AG08395 (cell line): ENCODE results near the gene POU2F1.

Experiments
- DNase-seq: peaks from one replicate; pipeline ENCODE4 v3.0.0; 2012; ENCODE audit warnings: mixed read lengths, low spot score

The POU2F1 gene

DNA sequence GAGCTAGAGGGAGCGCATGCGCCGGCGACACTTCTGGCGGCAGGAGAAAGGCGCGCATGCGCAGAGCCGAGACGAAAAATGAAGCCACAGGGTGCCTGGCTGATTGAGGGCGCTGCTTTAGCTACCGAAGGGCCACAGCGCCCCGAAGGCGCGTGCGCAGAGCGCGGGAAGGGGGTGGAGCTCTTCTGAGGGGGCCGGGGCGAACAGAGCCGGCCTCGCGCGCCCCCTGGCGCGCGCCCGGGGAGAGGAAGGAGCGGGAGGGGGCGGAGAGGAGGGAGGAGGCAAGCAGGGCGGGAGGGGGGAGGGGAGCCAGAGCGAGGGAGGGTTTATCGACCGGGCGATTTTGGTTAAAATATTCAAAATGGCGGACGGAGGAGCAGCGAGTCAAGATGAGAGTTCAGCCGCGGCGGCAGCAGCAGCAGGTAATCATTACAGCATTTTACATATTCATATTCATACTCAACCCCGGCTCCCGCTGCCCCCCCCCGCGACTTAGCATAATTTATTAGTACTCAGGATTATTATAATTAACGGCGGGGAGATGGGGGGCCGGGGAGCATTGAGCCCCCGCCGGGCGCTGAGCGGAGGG, at the start of gene POU2F1:
POU2F1 (plus strand) TSS at position 350 of the 589 bp plus-strand sequence; CDS start at position 362, 12 bp downstream.
- peak; percentile 98 for DNase-seq

DNA sequence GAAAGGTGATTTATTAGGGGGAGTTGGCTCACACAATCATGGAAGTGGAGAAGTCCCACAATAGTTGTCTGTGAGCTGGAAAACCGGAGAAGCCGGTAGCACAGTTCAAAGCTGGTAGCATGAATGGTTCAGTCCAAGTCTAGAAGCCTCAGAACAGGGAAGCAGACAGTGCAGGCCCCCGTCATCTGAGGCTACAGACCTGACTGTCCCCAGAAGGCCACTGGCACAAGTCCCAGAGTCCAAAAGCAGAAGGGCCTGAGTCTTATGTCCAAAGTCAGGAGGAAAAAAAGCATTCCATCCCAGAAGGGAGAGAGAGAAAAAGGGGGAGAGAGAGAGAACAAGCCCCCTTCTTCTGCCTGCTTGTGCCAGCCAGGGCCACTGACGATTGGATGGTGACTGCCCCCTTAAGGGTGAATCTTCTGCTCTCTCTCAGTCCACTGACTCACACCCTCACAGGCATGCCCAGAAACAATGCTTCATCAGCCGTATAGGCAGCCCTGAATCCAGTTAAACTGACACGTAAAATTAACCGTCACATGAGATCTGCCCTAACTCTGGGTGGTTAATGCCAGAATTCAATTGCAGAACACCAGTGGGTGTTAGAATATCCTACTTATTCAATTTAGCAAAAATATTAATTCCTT, 49.3 kb upstream of the POU2F1 start:
- no peak for DNase-seq

DNA sequence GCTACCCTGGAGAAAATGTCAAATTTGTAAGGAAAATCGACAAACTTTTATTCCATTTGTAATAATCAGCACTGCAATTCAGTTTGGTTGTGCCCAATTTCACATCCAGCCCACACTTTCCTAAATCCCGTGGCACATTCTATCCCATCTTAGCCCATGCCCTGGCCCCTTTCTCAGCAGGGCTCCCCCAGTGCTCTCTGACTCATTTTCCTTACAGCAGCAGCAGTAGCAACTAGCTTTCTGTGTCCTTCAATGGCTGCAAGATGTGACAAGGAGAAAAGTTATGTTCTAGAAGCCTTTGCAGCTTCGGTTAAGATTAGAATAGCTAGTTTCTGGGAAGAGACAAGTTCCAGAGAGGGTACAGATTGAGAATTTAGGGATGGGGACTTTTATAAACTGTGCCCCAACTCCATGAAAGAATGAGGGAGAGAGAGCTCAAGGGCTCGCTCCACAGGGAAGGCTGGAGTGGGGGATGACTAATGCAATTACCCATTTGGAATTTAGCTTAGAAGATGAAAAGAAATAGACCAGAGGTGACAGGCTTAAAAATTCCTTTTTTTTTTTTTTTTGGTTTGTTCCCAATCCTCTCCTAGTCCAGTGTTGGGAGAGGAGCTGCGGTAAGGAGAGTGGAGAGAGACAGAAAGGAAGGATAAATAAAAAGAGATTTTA, 47.0 kb upstream of the POU2F1 start:
- no peak for DNase-seq

DNA sequence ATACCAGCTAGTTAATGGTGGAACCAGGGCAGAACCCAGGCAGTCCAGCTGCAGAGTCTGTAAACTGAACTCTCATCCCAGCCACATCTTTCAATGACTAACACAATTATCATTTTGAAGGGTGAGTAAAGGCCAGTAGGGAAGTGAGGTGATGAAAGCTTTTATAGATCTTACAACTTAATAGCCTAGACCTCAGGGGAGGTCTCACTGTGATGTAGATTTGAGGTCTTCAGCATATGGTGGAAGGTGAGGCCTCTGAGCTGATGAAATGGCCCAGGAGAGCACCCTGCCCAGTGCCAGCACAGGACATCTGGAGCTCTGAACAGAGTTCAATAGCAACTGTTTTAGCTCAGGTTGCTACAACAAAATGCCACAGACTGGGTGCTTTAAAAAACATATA, 44.8 kb upstream of the POU2F1 start:
- no peak for DNase-seq

DNA sequence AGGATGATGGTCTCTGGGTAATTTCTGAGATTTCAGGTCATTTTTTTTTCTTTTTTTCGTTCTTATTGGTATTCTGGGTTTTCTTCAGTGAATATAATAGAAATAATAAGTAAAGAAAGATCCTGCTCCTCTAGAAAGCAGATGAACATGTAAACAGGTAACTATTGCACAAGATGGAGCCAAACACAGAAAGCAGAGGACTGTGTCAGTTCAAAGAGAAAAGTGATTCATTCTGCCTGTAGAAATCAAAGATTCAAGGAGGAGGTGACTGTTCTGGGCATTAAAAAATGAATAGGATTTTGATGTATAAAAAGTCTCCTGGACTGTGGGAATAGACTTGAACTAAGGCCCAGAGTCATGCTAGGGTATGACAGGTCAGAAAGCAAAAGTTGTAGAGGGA, 41.9 kb upstream of the POU2F1 start:
- no peak for DNase-seq

DNA sequence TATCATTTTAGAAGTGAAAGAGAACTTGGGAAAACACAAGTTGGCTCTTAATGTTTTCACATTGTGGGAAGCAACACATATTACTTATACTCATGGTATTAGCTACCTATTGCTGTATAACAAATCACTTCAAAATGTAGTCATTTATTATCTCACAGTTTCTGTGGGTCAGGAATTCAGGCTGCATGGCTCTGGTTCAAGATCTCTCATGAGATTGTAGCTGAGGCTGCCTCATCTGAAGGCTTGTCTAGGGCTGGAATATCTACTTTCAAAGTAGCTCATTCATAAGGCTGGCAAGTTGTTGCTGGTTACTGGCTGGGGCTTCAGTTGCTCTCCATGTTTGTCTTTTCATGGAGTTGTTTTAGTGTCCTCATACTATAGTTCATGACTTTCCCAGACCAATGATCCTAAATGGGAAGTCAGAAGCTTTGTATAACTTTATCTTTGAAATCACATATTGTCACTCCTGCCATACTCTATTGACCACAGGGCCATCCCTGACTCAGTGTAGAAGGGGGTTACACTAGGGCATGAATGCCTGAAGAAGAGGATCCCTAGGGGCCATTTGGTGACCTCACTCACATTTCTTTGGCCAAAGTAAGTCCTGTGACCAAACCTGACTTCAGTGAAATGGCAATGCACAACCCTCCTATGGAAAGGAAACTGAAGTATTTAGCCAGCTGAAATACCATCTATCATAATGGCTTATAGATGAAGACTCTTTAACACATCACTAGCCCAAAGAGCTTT, 37.9 kb upstream of the POU2F1 start:
- no peak for DNase-seq

DNA sequence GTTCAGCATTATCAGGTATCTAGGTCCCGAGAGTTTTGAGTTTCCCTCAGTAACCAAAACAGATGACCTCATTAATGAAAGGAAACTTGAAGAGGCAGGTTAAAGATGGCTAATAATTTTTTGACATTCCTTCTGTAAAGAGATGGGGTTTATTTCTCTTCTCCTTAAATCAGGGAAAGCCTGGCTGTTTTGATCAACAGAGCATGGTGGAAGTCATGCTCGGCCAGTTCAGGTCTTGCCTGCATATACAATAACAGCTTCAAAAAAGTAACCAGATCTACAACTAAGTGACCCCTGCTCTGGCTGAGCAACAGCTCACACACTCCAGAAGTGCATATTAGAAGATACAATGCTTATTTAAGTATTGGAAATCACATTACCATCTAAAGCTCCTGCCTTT, 36.6 kb upstream of the POU2F1 start:
- DNase-seq = no peak

DNA sequence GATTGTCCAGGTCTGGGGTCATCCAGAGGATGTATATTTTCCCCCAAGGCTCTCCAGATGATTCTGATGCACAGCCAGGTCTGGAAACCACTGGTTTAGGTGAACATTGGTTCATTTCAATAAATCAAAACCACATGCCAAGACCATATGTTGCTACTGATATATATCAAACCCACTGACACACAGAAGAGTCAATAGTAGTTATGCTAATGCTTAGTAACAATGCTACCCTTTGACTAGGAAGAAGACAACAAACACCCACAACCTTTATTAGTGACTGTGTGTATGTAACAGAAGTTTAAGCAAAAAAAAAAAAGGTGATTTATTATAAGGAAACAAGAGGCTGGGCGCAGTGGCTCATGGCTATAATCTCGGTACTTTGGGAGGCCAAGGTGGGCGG, 35.6 kb upstream of the POU2F1 start:
- DNase-seq = no peak

DNA sequence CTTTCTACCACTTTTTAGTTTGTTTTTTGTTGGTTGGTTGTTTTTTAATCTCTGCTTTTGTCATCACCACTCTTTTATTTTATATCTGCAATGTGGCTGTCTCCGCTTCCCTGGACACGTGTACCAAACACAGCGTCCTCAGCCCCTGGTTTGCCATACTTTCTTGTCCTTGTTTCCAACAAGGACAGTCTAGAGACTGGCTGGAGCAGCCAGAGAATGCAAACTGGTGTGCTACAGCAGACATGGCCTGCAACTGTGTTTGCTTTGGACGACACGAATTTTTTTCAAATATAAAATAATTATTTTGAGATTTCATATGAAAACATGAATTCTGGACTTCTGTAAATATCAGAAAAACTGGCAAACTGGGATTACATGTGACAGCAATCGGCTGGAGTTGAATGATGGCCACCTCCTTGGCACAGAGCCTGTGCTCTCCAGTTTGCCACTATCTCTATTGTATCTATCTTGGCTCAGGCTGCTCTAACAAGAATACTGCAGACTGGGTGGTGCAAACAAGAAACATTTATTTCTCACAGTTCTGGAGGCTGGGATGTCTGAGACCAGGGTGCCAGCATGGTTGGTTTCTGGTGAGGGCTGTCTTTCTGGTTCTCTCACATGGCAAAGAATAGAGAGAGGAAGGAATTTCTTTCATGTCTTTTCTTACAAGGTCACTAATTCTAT, 34.6 kb upstream of the POU2F1 start:
- DNase-seq = no peak

DNA sequence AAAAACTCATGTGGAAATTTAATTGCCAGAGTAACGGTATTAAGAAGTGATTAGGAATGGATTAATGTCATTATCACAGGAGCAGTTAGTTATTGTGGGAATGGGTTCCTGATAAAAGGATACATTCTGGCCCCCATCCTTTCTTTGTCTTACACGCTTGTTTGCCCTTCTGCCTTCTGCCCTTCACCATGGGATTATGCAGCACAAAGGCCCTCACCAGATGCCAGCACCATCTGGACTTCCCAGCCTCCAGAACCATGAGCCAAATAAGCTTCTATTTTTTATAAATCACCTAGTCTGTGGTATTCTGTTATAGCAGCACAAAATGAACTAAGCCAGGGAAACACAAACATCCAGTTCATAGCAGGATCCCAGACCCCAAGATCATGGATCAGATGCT, 33.9 kb upstream of the POU2F1 start:
- DNase-seq = no peak

DNA sequence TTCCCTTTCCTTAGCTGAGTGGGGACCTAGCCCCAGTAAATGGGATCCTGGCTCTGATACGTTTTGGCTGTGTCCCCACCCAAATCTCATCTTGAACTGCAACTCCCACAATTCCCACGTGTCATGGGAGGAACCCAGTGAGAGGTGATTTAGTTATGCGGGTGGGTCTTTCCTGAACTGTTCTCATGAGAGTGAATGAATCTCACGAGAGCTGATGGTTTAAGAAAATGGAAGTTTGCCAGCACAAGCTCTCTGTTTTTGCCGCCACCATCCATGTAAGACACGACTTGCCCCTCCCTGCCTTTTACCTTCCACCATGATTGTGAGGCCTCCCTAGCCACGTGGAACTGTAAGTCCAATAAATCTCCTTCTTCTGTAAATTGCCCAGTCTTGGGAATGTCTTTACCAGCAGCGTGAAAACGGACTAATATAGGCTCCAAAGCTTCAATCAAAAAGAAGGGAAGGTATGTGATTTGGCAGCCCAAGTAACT, 29.9 kb upstream of the POU2F1 start:
- no peak for DNase-seq

DNA sequence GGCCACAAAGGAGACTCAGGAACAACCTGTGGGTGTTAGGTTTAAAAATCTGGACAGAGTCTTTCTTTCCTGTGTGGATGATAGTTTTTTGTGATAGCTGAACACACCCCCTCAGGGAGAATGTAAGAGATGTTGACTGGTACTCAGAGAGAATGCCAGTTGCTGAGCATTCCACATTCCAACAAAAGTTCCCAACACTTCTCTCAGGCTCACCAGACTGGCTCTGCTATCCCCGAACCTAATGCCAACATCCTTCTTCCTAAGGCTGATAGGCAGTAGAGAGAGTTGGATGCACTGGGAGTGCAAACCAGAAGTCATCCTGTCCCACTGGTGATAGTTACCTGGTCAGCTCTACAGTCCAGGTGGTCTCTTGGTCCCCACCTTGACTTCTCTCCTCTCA, 28.7 kb upstream of the POU2F1 start:
- DNase-seq = no peak

DNA sequence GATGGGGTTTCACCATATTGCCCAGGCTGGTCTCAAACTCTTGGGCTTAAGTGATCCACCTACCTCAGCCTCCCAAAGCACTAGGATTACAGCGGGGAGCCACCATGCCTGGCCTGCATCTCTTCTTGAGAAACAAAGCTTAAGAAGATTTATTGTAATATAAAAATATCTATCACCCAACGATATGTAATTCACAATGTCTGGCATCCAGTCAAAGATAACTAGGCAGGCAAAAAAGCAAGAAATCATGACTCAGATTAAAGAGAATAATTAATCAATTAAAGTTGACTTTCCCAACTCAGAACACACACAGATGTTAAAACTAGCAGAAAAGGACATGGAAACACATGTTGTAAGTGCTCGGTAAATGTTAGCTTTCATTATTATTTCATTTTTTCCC, 26.5 kb upstream of the POU2F1 start:
- DNase-seq = no peak

DNA sequence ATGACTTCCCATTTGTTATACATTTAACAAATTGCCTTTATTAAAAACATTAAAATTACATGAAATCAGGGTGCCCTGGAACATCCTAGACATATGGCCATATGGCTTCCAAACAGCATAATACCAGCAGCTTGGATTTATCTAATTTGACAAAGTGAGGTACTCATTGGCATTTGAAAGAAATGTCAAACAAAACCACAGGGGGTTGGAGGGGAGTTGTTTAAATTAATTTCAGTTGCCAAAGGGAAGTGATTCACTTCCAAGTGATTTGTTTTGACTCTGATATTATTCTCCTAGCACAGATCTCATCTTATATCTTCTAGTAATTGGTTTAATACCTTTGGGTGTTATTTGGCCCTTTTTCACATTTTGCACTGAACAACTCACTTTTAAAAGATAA, 24.5 kb upstream of the POU2F1 start:
- DNase-seq = no peak

DNA sequence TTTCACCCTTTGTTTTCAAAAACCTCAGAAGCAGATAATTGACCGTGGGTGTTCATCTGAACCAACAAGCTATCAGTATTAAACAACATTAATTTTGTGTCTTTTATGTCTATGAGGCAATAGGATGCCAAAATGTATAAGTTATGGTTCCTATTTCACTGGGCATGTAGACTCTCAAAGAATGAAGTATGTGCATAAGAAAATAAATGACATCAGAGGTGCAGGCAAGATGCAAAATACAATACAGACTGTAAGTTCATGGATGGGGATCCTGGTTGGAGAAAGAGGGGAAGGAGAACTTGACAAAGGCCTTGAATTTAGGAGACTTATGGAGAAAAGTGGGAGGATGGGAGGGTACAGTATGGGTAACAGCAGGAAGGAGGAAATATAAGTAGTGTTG, 23.4 kb upstream of the POU2F1 start:
- no peak for DNase-seq

DNA sequence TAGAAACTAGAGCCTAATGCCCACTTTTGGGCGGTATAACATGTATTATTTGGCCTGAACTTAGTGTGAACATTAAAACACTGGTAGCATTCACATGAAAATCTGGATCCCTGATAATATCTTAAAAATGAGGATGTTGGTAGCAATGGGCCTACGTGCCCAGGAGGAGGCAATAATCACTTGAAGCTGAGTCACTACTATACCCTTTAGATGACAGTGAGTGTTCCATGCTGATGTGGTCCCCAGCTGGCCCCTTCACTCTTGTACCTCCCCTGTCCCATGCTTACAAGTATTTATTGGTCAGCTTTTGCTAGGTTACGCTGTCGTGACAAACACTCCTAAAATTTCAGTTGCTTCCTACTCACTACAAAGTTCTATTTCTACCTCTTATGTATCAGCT, 23.0 kb upstream of the POU2F1 start:
- DNase-seq = no peak

DNA sequence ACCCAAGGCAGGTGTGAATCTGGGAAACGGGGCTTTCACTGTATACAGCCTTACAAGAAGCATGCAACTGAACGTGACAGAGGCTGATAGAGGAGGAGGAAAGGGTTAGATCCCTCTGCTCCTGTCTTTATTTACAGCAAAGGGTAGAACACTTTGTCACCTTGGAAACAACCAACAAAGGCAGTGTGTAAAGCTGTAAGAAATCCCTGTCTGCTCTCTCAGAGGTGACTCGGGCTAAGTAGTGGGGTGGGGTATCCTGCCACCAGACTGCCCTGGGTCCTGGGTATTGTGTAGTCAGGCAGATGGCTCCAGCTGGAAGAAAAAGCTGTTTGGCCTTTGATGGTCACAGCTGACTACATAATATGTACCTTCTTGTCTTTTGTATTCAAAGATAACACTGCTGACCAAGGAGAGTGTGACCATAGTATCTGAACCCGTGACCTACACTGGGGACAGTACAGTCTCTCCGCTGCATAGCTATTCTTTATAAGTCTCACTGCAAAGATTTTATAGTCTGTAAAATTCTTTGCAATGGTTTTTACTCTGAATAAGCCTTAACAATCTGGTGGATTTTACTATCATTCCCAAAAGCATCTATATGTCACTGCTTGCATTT, 22.1 kb upstream of the POU2F1 start:
- no peak for DNase-seq

DNA sequence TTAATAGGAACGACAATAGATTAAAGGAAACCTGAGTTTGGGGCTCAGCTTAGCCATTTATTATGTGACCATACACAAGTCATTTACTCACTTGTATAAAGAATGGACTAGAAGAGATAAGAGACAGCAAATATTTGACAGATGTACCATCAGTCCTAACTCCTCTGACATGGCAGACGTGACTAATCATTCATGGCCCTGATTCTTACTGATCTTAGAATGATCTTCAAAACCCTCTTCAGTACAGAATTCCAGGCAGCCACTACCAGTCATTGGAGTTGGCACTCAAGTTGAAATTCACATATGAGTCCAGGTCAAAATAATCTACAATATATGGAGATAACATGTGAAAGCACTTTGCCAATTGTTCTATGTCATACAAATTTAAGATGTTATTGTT, 21.0 kb upstream of the POU2F1 start:
- no peak for DNase-seq

DNA sequence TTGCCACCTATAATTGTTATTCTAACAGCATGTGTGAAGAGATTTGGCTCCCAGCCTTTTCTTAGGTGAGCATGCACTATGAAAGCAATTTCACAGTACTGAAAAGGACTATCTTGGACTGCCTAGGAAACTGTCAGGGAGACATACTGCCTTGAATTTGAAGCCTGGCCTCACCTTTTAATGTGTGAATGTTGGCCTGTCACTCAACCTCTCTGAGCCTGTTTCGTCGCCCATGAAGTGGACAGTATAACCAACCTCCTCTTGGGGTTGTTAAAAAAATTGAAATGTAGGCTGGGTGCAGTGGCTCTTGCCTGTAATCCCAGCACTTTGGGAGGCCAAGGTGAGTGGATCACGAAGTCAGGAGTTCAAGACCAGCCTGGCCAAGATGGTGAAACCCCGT, 20.4 kb upstream of the POU2F1 start:
- DNase-seq = no peak

DNA sequence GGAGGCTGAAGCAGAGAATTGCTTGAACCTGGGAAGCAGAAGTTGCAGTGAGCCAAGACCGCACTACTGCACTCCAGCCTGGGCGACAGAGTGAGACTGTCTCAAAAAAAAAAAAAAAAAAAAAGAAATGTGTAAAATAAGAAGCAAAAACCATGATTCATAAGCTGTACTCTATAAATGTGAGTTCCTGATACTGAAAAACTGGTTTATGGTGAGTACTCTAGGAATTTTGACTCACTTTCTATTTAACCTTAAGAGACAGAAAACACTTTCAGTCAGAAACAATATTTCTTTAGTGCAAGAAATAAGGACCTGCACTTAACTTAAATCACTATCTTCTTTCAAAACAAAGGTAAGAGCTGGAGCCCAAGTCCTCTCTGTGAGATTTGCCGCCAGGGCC, 19.9 kb upstream of the POU2F1 start:
- DNase-seq = no peak

DNA sequence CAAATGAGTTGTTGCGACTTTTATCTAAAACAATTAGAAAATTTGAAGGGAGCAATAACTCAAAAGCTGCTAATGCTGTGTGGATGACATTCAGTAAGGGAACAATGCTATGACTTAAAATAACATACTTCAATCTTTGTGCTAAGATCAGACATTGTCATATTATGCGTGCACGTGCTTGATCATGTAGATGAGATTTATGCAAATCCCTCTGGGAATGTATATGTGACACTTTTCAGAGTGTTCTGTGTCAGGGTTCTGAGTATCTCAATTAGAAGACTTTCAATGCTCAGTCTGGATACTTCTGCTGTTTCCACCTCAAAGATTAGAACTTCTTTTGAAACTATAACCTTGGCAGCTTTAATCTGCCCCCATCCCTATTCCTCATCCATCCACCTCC, 18.6 kb upstream of the POU2F1 start:
- no peak for DNase-seq
